Body of pancreas (tissue), 4 donors: ENCODE results near the gene SPATA31C2. TPM values are rescaled to one million over a fixed set of nuclear protein-coding genes. Genes with fewer than 3 reads are reported as not detected.
"Not testable (repeated sequence)": the region's sequence is repeated elsewhere in the genome, so short reads cannot be mapped to it uniquely, and the experiment has no call there.

Experiments
- ATAC-seq: fragments of 150-250 bp; one replicate; pipeline ENCODE4 v1.9.1; 2016
- DNase-seq, 4 donors: peaks; one replicate each; pipeline ENCODE4 v3.0.0-alpha.2; 2019
- H3K27ac ChIP-seq, 4 donors: fragments of 200-600 bp; sonication (generic); 1 replicate in 3 of 4; 2 replicates in 1 of 4; pipeline versions ENCODE4 v1.5.1 to v1.6.1; 2016 to 2019; ENCODE audit warnings: mild to moderate bottlenecking in 1 of 4, mixed read lengths in 1 of 4, moderate library complexity in 1 of 4
- H3K27me3 ChIP-seq, 2 donors: fragments of 200-600 bp; sonication (generic); one replicate each; pipeline ENCODE4 v1.6.0; 2016; ENCODE audit warnings: mild to moderate bottlenecking in 1 of 2
- H3K36me3 ChIP-seq, 2 donors: fragments of 200-600 bp; sonication (generic); replicated peaks in 1 of 2; 2 replicates each; pipeline ENCODE4 v1.5.1; 2016; ENCODE audit warnings: low read depth in 2 of 2; ENCODE audit not compliant: insufficient read depth in 1 of 2
- H3K4me1 ChIP-seq: fragments of 200-600 bp; sonication (generic); one replicate; pipeline ENCODE4 v1.6.0; 2016
- H3K4me3 ChIP-seq, 2 donors: fragments of 200-600 bp; sonication (generic); 1 replicate in 1 of 2; 2 replicates in 1 of 2; pipeline ENCODE4 v1.5.1; 2016 to 2019
- H3K9me3 ChIP-seq, 3 donors: fragments of 200-600 bp; sonication (generic); 1 replicate in 2 of 3; 2 replicates in 1 of 3; pipeline ENCODE4 v1.5.1; 2016
- CTCF ChIP-seq, 7 experiments: fragments of 450-650 bp in 4 of 7; fragments of 200-600 bp in 3 of 7; sonication (generic) in 3 of 7; IDR thresholded peaks; one replicate each; pipeline ENCODE4 v1.5.1; 2016 to 2019; ENCODE audit warnings: antibody characterized with exemption in 7 of 7
- POLR2A ChIP-seq, 3 donors: fragments of 450-650 bp; IDR thresholded peaks; one replicate each; pipeline ENCODE4 v1.6.1; 2016; ENCODE audit warnings: antibody characterized with exemption in 3 of 3, mild to moderate bottlenecking in 2 of 3
- WGBS, 2 donors: methylation state at CpG; one replicate each; pipeline ENCODE4 v1.1.5; 2017; 5-methylcytosine and 5-hydroxymethylcytosine counted together
- intact Hi-C: fragments of 100-400 bp; cut with DNase I; formaldehyde crosslinking; loops from one replicate; pipeline ENCODE4 v1.15.1; 2023
- total RNA-seq, 2 donors: library from RNA; depleted of rRNA; stranded (reverse); fragments of >200 nt; gene quantifications; one replicate each; pipeline ENCODE4 v1.1.0, GENCODE V29; 2016

SPATA31C2 gene
- total RNA-seq, 2 donors from 2014 or later: not detected

- no peak for DNase-seq
- intact Hi-C loops: no loop called here
- no peaks in the 10 kb centered on the region for H3K9me3 ChIP-seq
- no peak for ATAC-seq
- no peaks in the 10 kb centered on the region for H3K27me3 ChIP-seq
- WGBS, 2 donors: 60 to 61% methylated on average over 3 of the region's 3 CpGs
- H3K4me3 ChIP-seq: no peak overlapping the region
- H3K4me1 ChIP-seq: no peaks in the 10 kb centered on the region
- H3K27ac ChIP-seq: no peak overlapping the region
- TF ChIP-seq CTCF (IDR thresholded peaks at IDR 0.05) (no peak), POLR2A (IDR thresholded peaks at IDR 0.05) (no peak)
- H3K36me3 ChIP-seq: no peaks in the 10 kb centered on the region
Measured at GRCh38 chr9:88164850-88165249, 26.6 kb upstream of the SPATA31C2 start.

GRCh38 chr9:88161144-88161543 is 22.9 kb upstream of the SPATA31C2 start:
- TF ChIP-seq POLR2A (IDR thresholded peaks at IDR 0.05) (no peak), CTCF (IDR thresholded peaks at IDR 0.05) (no peak)
- no peak overlapping the region for H3K27ac ChIP-seq
- no peaks in the 10 kb centered on the region for H3K27me3 ChIP-seq
- 63 to 65% methylated on average over 6 of the region's 6 CpGs for WGBS, 2 donors
- no peaks in the 10 kb centered on the region for H3K9me3 ChIP-seq
- ATAC-seq (no peak), DNase-seq (no peak)
- H3K4me1 ChIP-seq: no peaks in the 10 kb centered on the region
- intact Hi-C loops: no loop called here
- no peaks in the 10 kb centered on the region for H3K36me3 ChIP-seq
- H3K4me3 ChIP-seq: no peak overlapping the region

- intact Hi-C loops: no loop called here
- no peak overlapping the region for H3K4me3 ChIP-seq
- no peaks in the 10 kb centered on the region for H3K9me3 ChIP-seq
- DNase-seq (no peak), ATAC-seq (no peak)
- no peaks in the 10 kb centered on the region for H3K27me3 ChIP-seq
- H3K4me1 ChIP-seq: no peaks in the 10 kb centered on the region
- H3K36me3 ChIP-seq: no peaks in the 10 kb centered on the region
- 77 to 78% methylated on average over 6 of the region's 6 CpGs for WGBS, 2 donors
- TF ChIP-seq POLR2A (IDR thresholded peaks at IDR 0.05) (no peak), CTCF (IDR thresholded peaks at IDR 0.05) (no peak)
- no peak overlapping the region for H3K27ac ChIP-seq
Measured at GRCh38 chr9:88143957-88144625, 5.8 kb upstream of the SPATA31C2 start.

- WGBS, 2 donors: 85% methylated on average over 3 of the region's 3 CpGs
- intact Hi-C loops: no loop called here
- Histone ChIP-seq H3K4me3 (no peak overlapping the region), H3K4me1 (no peaks in the 10 kb centered on the region), H3K27me3 (no peaks in the 10 kb centered on the region), H3K36me3 (no peaks in the 10 kb centered on the region), H3K27ac (no peak overlapping the region), H3K9me3 (no peaks in the 10 kb centered on the region)
- no peak for TF ChIP-seq POLR2A (IDR thresholded peaks at IDR 0.05)
- TF ChIP-seq CTCF (IDR thresholded peaks at IDR 0.05): no peak
- ATAC-seq (no peak), DNase-seq (no peak)
Measured at GRCh38 chr9:88143179-88143578, 4.9 kb upstream of the SPATA31C2 start.

GRCh38 chr9:88133552-88133951 is 4.7 kb downstream of the SPATA31C2 start:
- H3K27ac ChIP-seq, H3K27me3 ChIP-seq, H3K36me3 ChIP-seq, H3K9me3 ChIP-seq, H3K4me1 ChIP-seq, ATAC-seq, DNase-seq, H3K4me3 ChIP-seq, intact Hi-C loops: not testable (repeated sequence)
- 39 to 83% methylated on average over 9 to 12 of the region's 12 CpGs for WGBS, 2 donors

- 84 to 86% methylated on average over 5 to 7 of the region's 9 CpGs for WGBS, 2 donors
- intact Hi-C loops, ATAC-seq: not testable (repeated sequence)
Measured at GRCh38 chr9:88129556-88129955, 8.7 kb downstream of the SPATA31C2 start.

GRCh38 chr9:88127700-88128300 is 10.5 kb downstream of the SPATA31C2 start:
- H3K9me3 ChIP-seq, H3K4me3 ChIP-seq, intact Hi-C loops, H3K36me3 ChIP-seq, H3K4me1 ChIP-seq, ATAC-seq, H3K27ac ChIP-seq, H3K27me3 ChIP-seq, DNase-seq: not testable (repeated sequence)
- 91 to 93% methylated on average over 3 to 8 of the region's 13 CpGs for WGBS, 2 donors

More at GRCh38 chr9:88129556-88129955, 8.7 kb downstream of the SPATA31C2 start:
- H3K4me1 ChIP-seq, H3K27me3 ChIP-seq, DNase-seq, H3K4me3 ChIP-seq, H3K9me3 ChIP-seq, H3K27ac ChIP-seq, H3K36me3 ChIP-seq: not testable (repeated sequence)

- DNase-seq, H3K27me3 ChIP-seq, H3K36me3 ChIP-seq, intact Hi-C loops, ATAC-seq, H3K4me1 ChIP-seq, H3K27ac ChIP-seq, H3K4me3 ChIP-seq, H3K9me3 ChIP-seq: not testable (repeated sequence)
Measured at GRCh38 chr9:88123413-88123812, 14.9 kb downstream of the SPATA31C2 start.
